Mesenchymal stem cell (in vitro differentiated cells and primary cell): ENCODE measurements around the gene TMUB1.

Source experiments
- DNase-seq: peaks from one replicate; pipeline ENCODE4 v3.0.0-alpha.2; 2013
- H2AFZ ChIP-seq: one replicate; pipeline ENCODE4 v1.6.1; 2013; ENCODE audit warnings: low read depth, mild to moderate bottlenecking, control low read depth, inconsistent platforms, low read length, moderate library complexity
- H2AK5ac ChIP-seq: 2 replicates; pipeline ENCODE4 v1.6.1; 2013; ENCODE audit warnings: low read length, moderate library complexity, mild to moderate bottlenecking, inconsistent platforms; ENCODE audit not compliant: severe bottlenecking
- H2BK120ac ChIP-seq: one replicate; pipeline ENCODE4 v1.6.1; 2013; ENCODE audit warnings: low read depth, mild to moderate bottlenecking, inconsistent platforms, low read length, moderate library complexity
- H2BK12ac ChIP-seq, 2 experiments: one replicate each; pipeline ENCODE4 v1.6.1; 2013; ENCODE audit warnings: inconsistent platforms in 2 of 2, low read length in 2 of 2, mild to moderate bottlenecking in 2 of 2, moderate library complexity in 2 of 2, control low read depth in 1 of 2
- H2BK15ac ChIP-seq: one replicate; pipeline ENCODE4 v1.6.1; 2013; ENCODE audit warnings: mild to moderate bottlenecking, low read depth, inconsistent platforms; ENCODE audit not compliant: poor library complexity, severe bottlenecking
- H2BK5ac ChIP-seq: 2 replicates; pipeline ENCODE4 v1.6.1; 2013; ENCODE audit warnings: low read depth, mild to moderate bottlenecking, low read length, control low read depth, inconsistent platforms; ENCODE audit not compliant: poor library complexity, severe bottlenecking
- H3K14ac ChIP-seq, 2 experiments: one replicate each; pipeline ENCODE4 v1.6.1; 2013; ENCODE audit warnings: inconsistent platforms in 2 of 2, low read length in 2 of 2, control low read depth in 1 of 2, mild to moderate bottlenecking in 1 of 2, moderate library complexity in 1 of 2
- H3K18ac ChIP-seq, 2 experiments: one replicate each; pipeline ENCODE4 v1.6.1; 2013; ENCODE audit warnings: inconsistent platforms in 2 of 2, low read length in 2 of 2, control low read depth in 1 of 2, low read depth in 1 of 2, mild to moderate bottlenecking in 1 of 2
- H3K23ac ChIP-seq, 2 experiments: one replicate each; pipeline ENCODE4 v1.6.1; 2013; ENCODE audit warnings: inconsistent platforms in 2 of 2, low read length in 2 of 2, mild to moderate bottlenecking in 2 of 2, moderate library complexity in 2 of 2, control low read depth in 1 of 2
- H3K27ac ChIP-seq: 2 replicates; pipeline ENCODE4 v1.5.1; 2013; ENCODE audit warnings: mild to moderate bottlenecking, moderate library complexity, low read length, control low read depth, inconsistent platforms; ENCODE audit not compliant: poor library complexity, severe bottlenecking
- H3K27me3 ChIP-seq, 2 experiments: 2 replicates each; pipeline versions ENCODE4 v1.6.1 to v1.7.0; 2013; ENCODE audit warnings: low read length in 2 of 2, mild to moderate bottlenecking in 2 of 2, moderate library complexity in 2 of 2, control low read depth in 1 of 2, inconsistent platforms in 1 of 2; ENCODE audit not compliant: control insufficient read depth in 1 of 2, insufficient read depth in 1 of 2
- H3K36me3 ChIP-seq, 2 experiments: 2 replicates each; pipeline versions ENCODE4 v1.6.1 to v1.7.0; 2013; ENCODE audit warnings: low read length in 2 of 2, control low read depth in 1 of 2, inconsistent platforms in 1 of 2, low read depth in 1 of 2, mild to moderate bottlenecking in 1 of 2; ENCODE audit not compliant: insufficient read depth in 2 of 2, control insufficient read depth in 1 of 2
- H3K4ac ChIP-seq, 2 experiments: one replicate each; pipeline ENCODE4 v1.6.1; 2013; ENCODE audit warnings: inconsistent platforms in 2 of 2, low read length in 2 of 2, mild to moderate bottlenecking in 2 of 2, moderate library complexity in 2 of 2, control low read depth in 1 of 2, low read depth in 1 of 2
- H3K4me1 ChIP-seq: 2 replicates; pipeline ENCODE4 v1.6.1; 2013; ENCODE audit warnings: low read depth, low read length, control low read depth; ENCODE audit not compliant: control insufficient read depth, insufficient read depth
- H3K4me2 ChIP-seq: 2 replicates; pipeline ENCODE4 v1.6.1; 2013; ENCODE audit warnings: low read length, mild to moderate bottlenecking, inconsistent platforms; ENCODE audit not compliant: poor library complexity, severe bottlenecking
- H3K4me3 ChIP-seq, 2 experiments: 2 replicates each; pipeline versions ENCODE4 v1.5.1 to v1.7.0; 2013; ENCODE audit warnings: low read length in 2 of 2, mild to moderate bottlenecking in 2 of 2, control low read depth in 1 of 2, low read depth in 1 of 2; ENCODE audit not compliant: insufficient read depth in 1 of 2
- H3K79me1 ChIP-seq: replicated peaks from 2 replicates; pipeline ENCODE4 v1.6.1; 2013; ENCODE audit warnings: mild to moderate bottlenecking, control low read depth, low read length, inconsistent platforms; ENCODE audit not compliant: poor library complexity, severe bottlenecking
- H3K9ac ChIP-seq: 2 replicates; pipeline ENCODE4 v1.7.0; 2013; ENCODE audit warnings: mild to moderate bottlenecking, low read length, moderate library complexity
- H3K9me3 ChIP-seq: 2 replicates; pipeline ENCODE4 v1.7.0; 2013; ENCODE audit warnings: mild to moderate bottlenecking, low read length; ENCODE audit not compliant: control insufficient read depth
- H4K8ac ChIP-seq: one replicate; pipeline ENCODE4 v1.6.1; 2013; ENCODE audit warnings: inconsistent platforms, mild to moderate bottlenecking, low read length, moderate library complexity
- H4K91ac ChIP-seq: one replicate; pipeline ENCODE4 v1.6.1; 2013; ENCODE audit warnings: mild to moderate bottlenecking, low read length, inconsistent platforms
- WGBS: methylation state at CpG from one replicate; pipeline ENCODE4 v1.1.7; 2013; ENCODE audit warnings: mixed read lengths; 5-methylcytosine and 5-hydroxymethylcytosine counted together

The TMUB1 gene

GRCh38 chr7:151053096-151053495 is 30.2 kb downstream of the TMUB1 start:
- no peak overlapping the region for H3K14ac ChIP-seq
- no peak overlapping the region for H2AK5ac ChIP-seq
- no peak overlapping the region for H4K91ac ChIP-seq
- WGBS, result no CpG with 5 or more reads among the region's 4 CpGs
- no peak overlapping the region for H2BK12ac ChIP-seq
- DNase-seq, result no peak
- H4K8ac ChIP-seq, result no peak overlapping the region
- H2BK5ac ChIP-seq, result no peak overlapping the region
- peaks cover 8 to 16% of the 10 kb centered on the region in 2 experiments for H3K27me3 ChIP-seq
- no peak overlapping the region for H3K9ac ChIP-seq
- no peak overlapping the region for H3K23ac ChIP-seq
- H2BK120ac ChIP-seq, result no peak overlapping the region
- peaks cover 19 to 41% of the 10 kb centered on the region in 2 experiments for H3K36me3 ChIP-seq
- H3K79me1 ChIP-seq, result peaks cover 15% of the 10 kb centered on the region
- H2BK15ac ChIP-seq, result no peak overlapping the region
- no peaks in the 10 kb centered on the region for H3K9me3 ChIP-seq
- no peak overlapping the region for H3K4me2 ChIP-seq
- H2AFZ ChIP-seq, result no peak overlapping the region
- H3K18ac ChIP-seq, result no peak overlapping the region
- H3K4me1 ChIP-seq, result peaks cover 18% of the 10 kb centered on the region
- no peak overlapping the region for H3K4ac ChIP-seq
- no peak overlapping the region for H3K4me3 ChIP-seq
- no peak overlapping the region for H3K27ac ChIP-seq

GRCh38 chr7:151051108-151051507 is 32.2 kb downstream of the TMUB1 start:
- Histone ChIP-seq H2BK120ac (no peak overlapping the region), H2AFZ (no peak overlapping the region)
- 2% methylated on average over 44 of the region's 50 CpGs for WGBS

GRCh38 chr7:151048911-151049463 is 34.3 kb downstream of the TMUB1 start:
- Histone ChIP-seq H3K4me2 (no peak overlapping the region), H2BK120ac (no peak overlapping the region), H3K9ac (no peak overlapping the region), H3K4me3 (no peak overlapping the region), H3K79me1 (no peaks in the 10 kb centered on the region), H3K18ac (no peak overlapping the region), H4K8ac (no peak overlapping the region), H2BK12ac (no peak overlapping the region), H4K91ac (peak overlapping the region; percentile 52), H3K4me1 (peaks cover 17% of the 10 kb centered on the region), H3K27ac (no peak overlapping the region), H2AK5ac (no peak overlapping the region), H3K9me3 (no peaks in the 10 kb centered on the region), H2BK5ac (no peak overlapping the region), H3K27me3 (peaks cover 8 to 16% of the 10 kb centered on the region in 2 experiments), H2BK15ac (peak overlapping the region; percentile 83), H3K4ac (no peak overlapping the region), H3K23ac (no peak overlapping the region), H3K36me3 (peaks cover 18 to 46% of the 10 kb centered on the region in 2 experiments), H2AFZ (no peak overlapping the region), H3K14ac (no peak overlapping the region)
- DNase-seq, result no peak
- 94% methylated on average over 38 of the region's 38 CpGs for WGBS

More at GRCh38 chr7:151051108-151051507, 32.2 kb downstream of the TMUB1 start:
- H3K4me1 ChIP-seq, result peaks cover 17% of the 10 kb centered on the region
- peak overlapping the region; percentile 62 for H3K4me2 ChIP-seq
- H2BK5ac ChIP-seq, result no peak overlapping the region
- H3K18ac ChIP-seq, result no peak overlapping the region
- no peak overlapping the region for H4K8ac ChIP-seq
- H3K9me3 ChIP-seq, result no peaks in the 10 kb centered on the region
- DNase-seq, result peak; percentile 87
- no peak overlapping the region for H3K14ac ChIP-seq
- no peak overlapping the region for H3K23ac ChIP-seq
- H3K27ac ChIP-seq, result no peak overlapping the region
- H4K91ac ChIP-seq, result no peak overlapping the region
- H3K4me3 ChIP-seq, result peak overlapping the region; percentile 3 to 37
- H3K36me3 ChIP-seq, result peaks cover 19 to 47% of the 10 kb centered on the region in 2 experiments
- no peak overlapping the region for H3K4ac ChIP-seq
- no peak overlapping the region for H2AK5ac ChIP-seq
- H3K9ac ChIP-seq, result no peak overlapping the region
- H2BK12ac ChIP-seq, result no peak overlapping the region
- peaks cover 8 to 16% of the 10 kb centered on the region in 2 experiments for H3K27me3 ChIP-seq
- peak overlapping the region; percentile 49 for H2BK15ac ChIP-seq
- H3K79me1 ChIP-seq, result peaks cover 4% of the 10 kb centered on the region

- no peak within 1 kb of the TSS for H2AFZ ChIP-seq
- 88% methylated on average over 22 of the region's 22 CpGs for WGBS
- H4K8ac ChIP-seq, result no peak within 1 kb of the TSS
- H3K9me3 ChIP-seq, result no peaks in the 10 kb centered on the region
- H3K18ac ChIP-seq, result no peak within 1 kb of the TSS
- H2BK5ac ChIP-seq, result no peak within 1 kb of the TSS
- peak within 1 kb of the TSS; percentile 83 for H2BK15ac ChIP-seq
- no peak for DNase-seq
- no peak within 1 kb of the TSS for H3K4me2 ChIP-seq
- peak within 1 kb of the TSS; percentile 55 for H3K9ac ChIP-seq
- peak within 1 kb of the TSS; percentile 52 for H4K91ac ChIP-seq
- H3K27ac ChIP-seq, result no peak within 1 kb of the TSS
- peaks cover 8 to 16% of the 10 kb centered on the region in 2 experiments for H3K27me3 ChIP-seq
- no peak within 1 kb of the TSS for H3K23ac ChIP-seq
- no peak within 1 kb of the TSS for H2BK12ac ChIP-seq
- H2AK5ac ChIP-seq, result no peak within 1 kb of the TSS
- no peak within 1 kb of the TSS for H2BK120ac ChIP-seq
- peaks cover 17% of the 10 kb centered on the region for H3K4me1 ChIP-seq
- H3K4me3 ChIP-seq, result no peak within 1 kb of the TSS
- peaks cover 11 to 46% of the 10 kb centered on the region in 2 experiments for H3K36me3 ChIP-seq
- H3K79me1 ChIP-seq, result no peaks in the 10 kb centered on the region
- no peak within 1 kb of the TSS for H3K4ac ChIP-seq
- H3K14ac ChIP-seq, result no peak within 1 kb of the TSS
Observed at GRCh38 chr7:151047976-151048815, 35.1 kb downstream of the TMUB1 start, which contains the start of gene ASIC3. Gene ASIC3 (plus strand): TSS chr7:151048531. CDS start chr7:151048886, 355 bp downstream.
